K562 (cell line): ENCODE results near the gene CACNA1C. TPM values are rescaled to one million over a fixed set of nuclear protein-coding genes. Genes with fewer than 3 reads are reported as not detected.

Source experiments
- ATAC-seq: fragments of 200-7000 bp; cut with Tn5 transposase; 3 replicates; pipeline ENCODE4 v1.9.1; 2020; ENCODE audit warnings: moderate library complexity
- BruUV-seq: library from RNA; stranded (reverse); fragments of 400-500 nt; replicated peaks from 2 replicates; lab custom pipeline; 2021; lab: Mats Ljungman, UMichigan
- CTCF ChIA-PET: fragments of 300-600 bp; formaldehyde crosslinking; extraction: SDS; loops from one replicate; lab custom pipeline; 2021; ENCODE audit warnings: low intra/inter-chr PET ratio; lab: Yijun Ruan, JAX
- POLR2A ChIA-PET: fragments of 300-600, 350-650 bp; sonication (Branson Sonifier 250); formaldehyde crosslinking; extraction: SDS; loops from one replicate; lab custom pipeline; 2021; ENCODE audit warnings: antibody characterized with exemption, inconsistent platforms; lab: Yijun Ruan, JAX
- DNase-seq, 4 experiments: peaks; one replicate each; pipeline versions ENCODE4 v3.0.0 to v3.0.0-alpha.2; 2011 to 2018; ENCODE audit warnings: low spot score in 3 of 4, mixed read lengths in 3 of 4; ENCODE audit errors: extremely low read depth in 1 of 4
- FAIRE-seq: peaks from 2 replicates; lab custom pipeline; 2011; peaks lifted over from hg19 to GRCh38; lab: Jason Lieb, UNC
- H2AFZ ChIP-seq: 2 replicates; pipeline ENCODE4 v1.6.0; 2011; ENCODE audit warnings: low read depth, low read length, control low read depth, inconsistent platforms
- H3K27ac ChIP-seq: fragments of 200-600 bp; 3 replicates; pipeline ENCODE4 v1.8.0; 2011; ENCODE audit warnings: low read depth, mild to moderate bottlenecking, control low read depth, inconsistent platforms, low read length, moderate library complexity, mixed read lengths; ENCODE audit errors: extremely low read depth
- H3K27me3 ChIP-seq, 2 experiments: fragments of 300-600 bp in 1 of 2; 2 replicates in 1 of 2; 3 replicates in 1 of 2; pipeline versions ENCODE4 v1.6.0 to v1.8.0; 2011; ENCODE audit warnings: inconsistent platforms in 2 of 2, low read length in 2 of 2, mild to moderate bottlenecking in 1 of 2, mixed read lengths in 1 of 2, moderate library complexity in 1 of 2; ENCODE audit not compliant: control insufficient read depth in 2 of 2, insufficient read depth in 2 of 2
- H3K36me3 ChIP-seq: fragments of 300-600 bp; 3 replicates; pipeline ENCODE4 v1.8.0; 2011; ENCODE audit warnings: mild to moderate bottlenecking, low read length, inconsistent platforms; ENCODE audit not compliant: control insufficient read depth, insufficient read depth
- H3K4me1 ChIP-seq, 2 experiments: fragments of 200-600 bp in 1 of 2; replicated peaks in 1 of 2; 2 replicates in 1 of 2; 3 replicates in 1 of 2; pipeline versions ENCODE4 v1.5.1 to v1.8.0; 2011; ENCODE audit warnings: inconsistent platforms in 2 of 2, low read length in 2 of 2, mild to moderate bottlenecking in 1 of 2, mixed read lengths in 1 of 2, moderate library complexity in 1 of 2; ENCODE audit not compliant: control insufficient read depth in 2 of 2, insufficient read depth in 2 of 2
- H3K4me2 ChIP-seq: 2 replicates; pipeline ENCODE4 v1.6.1; 2011; ENCODE audit warnings: low read length, control low read depth, inconsistent platforms, mixed read lengths; ENCODE audit not compliant: insufficient read depth
- H3K4me3 ChIP-seq: fragments of 200-600 bp; sonication (generic), shearing (Covaris generic); 2 replicates; pipeline ENCODE4 v1.5.1; 2016; ENCODE audit warnings: control low read depth, inconsistent platforms
- H3K79me2 ChIP-seq: fragments of 200-600 bp; 3 replicates; pipeline ENCODE4 v1.8.0; 2011; ENCODE audit warnings: low read length, inconsistent platforms; ENCODE audit not compliant: control insufficient read depth, insufficient read depth
- H3K9ac ChIP-seq, 2 experiments: 2 replicates each; pipeline versions ENCODE4 v1.6.0 to v1.6.1; 2011; ENCODE audit warnings: low read depth in 2 of 2, low read length in 2 of 2, control low read depth in 1 of 2, inconsistent platforms in 1 of 2, mild to moderate bottlenecking in 1 of 2, mixed read lengths in 1 of 2; ENCODE audit not compliant: insufficient read depth in 1 of 2
- H3K9me1 ChIP-seq: one replicate; pipeline ENCODE4 v1.6.0; 2011; ENCODE audit warnings: inconsistent platforms, mild to moderate bottlenecking, low read length, moderate library complexity; ENCODE audit not compliant: control insufficient read depth, insufficient read depth
- H3K9me3 ChIP-seq: replicated peaks from 2 replicates; pipeline ENCODE4 v1.5.1; 2011; ENCODE audit warnings: low read depth, low read length, inconsistent platforms; ENCODE audit not compliant: control insufficient read depth, insufficient read depth
- H4K20me1 ChIP-seq: replicated peaks from 2 replicates; pipeline ENCODE4 v1.6.1; 2011; ENCODE audit warnings: low read length, inconsistent platforms, mixed read lengths; ENCODE audit not compliant: control insufficient read depth, insufficient read depth
- ATF4 ChIP-seq: fragments of 450-650 bp; formaldehyde crosslinking; IDR thresholded peaks from 2 replicates; pipeline ENCODE4 v1.4.0; 2022; ENCODE audit warnings: mild to moderate bottlenecking, moderate library complexity
- ELK3 ChIP-seq: fragments of 450-650 bp; formaldehyde crosslinking; IDR thresholded peaks from 2 replicates; pipeline ENCODE4 v1.4.0; 2020; ENCODE audit warnings: mild to moderate bottlenecking
- FOXP1 ChIP-seq: sonication (generic); formaldehyde crosslinking; IDR thresholded peaks from 2 replicates; pipeline ENCODE4 v1.8.0; 2022; ENCODE audit warnings: mild to moderate bottlenecking, missing genetic modification reagents
- FUS ChIP-seq: fragments of 200-400 bp; formaldehyde crosslinking; optimal IDR thresholded peaks from 2 replicates; pipeline ENCODE3; 2017; ENCODE audit warnings: low read depth, low read length
- HIVEP1 ChIP-seq: fragments of 250-450 bp; sonication (Bioruptor Pico); IDR thresholded peaks from 2 replicates; pipeline ENCODE4 v1.4.0; 2020; ENCODE audit warnings: mild to moderate bottlenecking
- MED1 ChIP-seq: sonication (generic); formaldehyde crosslinking; IDR thresholded peaks from 2 replicates; pipeline ENCODE4 v1.8.1; 2023; ENCODE audit warnings: missing genetic modification reagents, borderline replicate concordance
- SP1 ChIP-seq: sonication (generic); formaldehyde crosslinking; IDR thresholded peaks from 2 replicates; pipeline ENCODE4 v1.8.1; 2022; ENCODE audit warnings: mild to moderate bottlenecking, missing genetic modification reagents
- STAT6 ChIP-seq: sonication (generic); formaldehyde crosslinking; IDR thresholded peaks from 2 replicates; pipeline ENCODE4 v1.8.1; 2023; ENCODE audit warnings: mild to moderate bottlenecking, missing genetic modification reagents
- SUPT5H ChIP-seq: fragments of 450-650 bp; IDR thresholded peaks from 2 replicates; pipeline ENCODE4 v1.6.1; 2016
- XRCC3 ChIP-seq: fragments of 450-650 bp; IDR thresholded peaks from 2 replicates; pipeline ENCODE4 v1.6.1; 2017; ENCODE audit warnings: mild to moderate bottlenecking, moderate library complexity
- ZNF444 ChIP-seq: fragments of 250-450 bp; sonication (Bioruptor Pico); IDR thresholded peaks from 2 replicates; pipeline ENCODE4 v1.4.0; 2020; ENCODE audit warnings: mild to moderate bottlenecking, moderate library complexity
- ZNF764 ChIP-seq: fragments of 250-450 bp; sonication (Bioruptor Pico); IDR thresholded peaks from 2 replicates; pipeline ENCODE4 v1.4.0; 2020; ENCODE audit warnings: low read depth, mild to moderate bottlenecking, moderate library complexity
- WGBS: fragments of 100-300 bp; shearing (Covaris generic); methylation state at CpG from one replicate; pipeline ENCODE4 v1.1.6; 2016; ENCODE audit warnings: low coverage, mixed read lengths; ENCODE audit not compliant: insufficient coverage; ENCODE audit errors: missing lambda C conversion rate; 5-methylcytosine and 5-hydroxymethylcytosine counted together
- in situ Hi-C: fragments of 300-500 bp; cut with MboI; formaldehyde crosslinking; loops from 4 replicates; pipeline ENCODE4 v1.15.0; 2018; ENCODE audit warnings: inconsistent platforms, mixed read lengths
- intact Hi-C: fragments of 100-400 bp; cut with micrococcal nuclease; formaldehyde crosslinking; loops from 2 replicates; pipeline ENCODE4 v1.14.2; 2022
- polyA plus RNA-seq, 8 experiments: library from polyadenylated mRNA; depleted of rRNA in 4 of 8; stranded (reverse) in 5 of 8; unstranded in 3 of 8; fragments of >200 nt; fragmentation: Nextera tagmentation in 2 of 8; fragmentation: Illumina TruSeq in 1 of 8; extraction: Ambion mirVana in 2 of 8; extraction: Trizol in 1 of 8; gene quantifications; 2 replicates each; pipeline versions ENCODE4 v1.2.1 to v1.2.3, GENCODE V29; 2011 to 2014; ENCODE audit warnings: inconsistent platforms in 1 of 8, missing spikeins in 1 of 8
- total RNA-seq, 7 experiments: library from RNA; depleted of rRNA in 6 of 7; stranded (reverse); fragments of >200 nt in 6 of 7; fragmentation: Illumina TruSeq in 2 of 7; extraction: Trizol in 2 of 7; gene quantifications; 2 replicates each; pipeline versions ENCODE4 v1.2.1 to v1.2.3, GENCODE V29; 2011 to 2021; ENCODE audit warnings: low replicate concordance in 1 of 7

The CACNA1C gene
- total and polyA plus RNA-seq, 9 of the 15 experiments (the other 6 are each of a cell fraction or from before 2014, with no cell fraction given) = not detected

- Histone ChIP-seq H3K9ac (no peak overlapping the region), H3K9me1 (no peaks in the 10 kb centered on the region), H3K4me1 (no peaks in the 10 kb centered on the region), H2AFZ (no peak overlapping the region), H3K79me2 (no peaks in the 10 kb centered on the region), H3K27me3 (peaks cover 1 to 23% of the 10 kb centered on the region in 2 experiments; a peak in 2 of 5 replicates), H4K20me1 (0 out of 2 replicates have a peak, but pooled peaks cover 2% of the 10 kb centered on the region), H3K27ac (no peak overlapping the region), H3K36me3 (no peaks in the 10 kb centered on the region), H3K9me3 (no peaks in the 10 kb centered on the region), H3K4me3 (no peak overlapping the region), H3K4me2 (no peak overlapping the region)
- no peak for FAIRE-seq
- intact Hi-C loops = no loop called here
- no peak for TF ChIP-seq HIVEP1 (CRISPR knock-in tag)
- no peak for TF ChIP-seq FOXP1
- no peak for TF ChIP-seq XRCC3
- TF ChIP-seq MED1 (CRISPR knock-in tag) = no peak
- no peak for TF ChIP-seq STAT6 (CRISPR knock-in tag)
- TF ChIP-seq ZNF444 (CRISPR knock-in tag) = no peak
- no peak for TF ChIP-seq SP1 (CRISPR knock-in tag)
- no peak for TF ChIP-seq ELK3 (CRISPR knock-in tag)
- no peak for TF ChIP-seq ATF4 (CRISPR knock-in tag)
- no peak for TF ChIP-seq SUPT5H
- no peak for TF ChIP-seq ZNF764 (CRISPR knock-in tag)
- TF ChIP-seq FUS = no peak
- ChIA-PET POLR2A (interaction anchor here (0.5 kb wide), 1 partner anchor 151 kb away, joined by 3 read pairs; no protein-coding TSS in a partner anchor), CTCF (no interaction called here)
- 0% methylated on average over 4 of the region's 5 CpGs for WGBS
- no peak for ATAC-seq
- DNase-seq = no peak
- in situ Hi-C loops = no loop called here
- BruUV-seq = no TSS peak
Observed at GRCh38 chr12:2110127-2110526, 57.3 kb downstream of the CACNA1C start.
